GM19238 (cell line): ENCODE results near the gene ABCA4.

Experiments
- DNase-seq: peaks from one replicate; pipeline ENCODE4 v3.0.0; 2011; ENCODE audit warnings: low spot score; ENCODE audit not compliant: insufficient read length

Gene ABCA4

GRCh38 chr1:93980320-93981273 lies 140.4 kb downstream of the ABCA4 start:
- no peak for DNase-seq

DNA sequence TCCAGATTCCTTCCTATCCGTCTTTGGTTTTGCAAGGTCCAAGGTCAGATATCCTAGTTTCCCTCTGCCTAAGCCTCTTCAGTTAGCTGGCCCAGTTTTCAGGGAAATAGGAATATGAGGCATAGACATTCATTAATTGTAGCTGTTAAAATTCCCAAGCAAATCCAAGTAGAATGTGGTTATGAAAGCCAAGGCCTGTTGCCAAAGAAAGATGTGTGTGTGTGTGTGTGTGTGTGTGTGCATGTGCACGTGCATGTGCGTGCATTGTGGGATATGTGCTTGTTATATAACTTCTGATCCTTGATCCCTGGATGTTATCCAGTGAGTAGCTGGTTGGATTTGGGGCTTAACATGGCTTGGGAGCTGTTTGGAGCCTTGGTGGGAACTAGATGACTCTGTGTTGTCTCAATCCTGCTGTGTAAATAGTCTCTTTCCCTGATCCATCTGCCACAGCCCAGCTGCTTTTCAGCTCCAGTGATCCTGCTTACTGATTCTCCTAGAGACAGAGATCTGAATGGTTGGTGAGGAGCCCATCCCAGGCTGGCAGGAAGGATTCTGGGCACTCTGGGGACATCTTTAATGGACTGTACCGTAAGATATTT lies 141.1 kb downstream of the ABCA4 start:
- no peak for DNase-seq

GRCh38 chr1:93979040-93979717 lies 141.8 kb downstream of the ABCA4 start:
- DNase-seq, result no peak

GRCh38 chr1:93977598-93977945 lies 143.4 kb downstream of the ABCA4 start:
- DNase-seq, result no peak

- DNase-seq, result no peak
Observed at GRCh38 chr1:93976711-93977597, 144.0 kb downstream of the ABCA4 start.

GRCh38 chr1:93976291-93976690 lies 144.7 kb downstream of the ABCA4 start:
- no peak for DNase-seq

DNA sequence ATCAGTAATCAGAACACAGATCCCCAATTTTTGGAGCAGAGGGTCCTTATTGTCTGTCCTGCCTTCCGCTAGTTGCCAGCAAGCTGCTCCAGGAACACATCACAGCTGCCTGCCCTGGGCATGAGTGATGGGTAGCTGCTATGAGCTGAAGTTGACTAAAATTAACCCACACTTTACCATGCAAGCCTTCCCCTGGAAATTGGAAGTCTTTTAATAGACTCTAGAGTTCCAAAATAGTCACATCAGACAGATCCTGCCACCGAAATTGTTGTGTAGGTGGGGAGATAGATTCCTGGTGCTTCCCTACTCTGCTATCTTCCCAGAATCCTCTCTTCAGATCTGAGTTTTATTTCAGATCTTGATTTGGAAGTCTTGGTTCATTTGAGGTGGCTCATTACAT lies 148.6 kb downstream of the ABCA4 start:
- no peak for DNase-seq

DNA sequence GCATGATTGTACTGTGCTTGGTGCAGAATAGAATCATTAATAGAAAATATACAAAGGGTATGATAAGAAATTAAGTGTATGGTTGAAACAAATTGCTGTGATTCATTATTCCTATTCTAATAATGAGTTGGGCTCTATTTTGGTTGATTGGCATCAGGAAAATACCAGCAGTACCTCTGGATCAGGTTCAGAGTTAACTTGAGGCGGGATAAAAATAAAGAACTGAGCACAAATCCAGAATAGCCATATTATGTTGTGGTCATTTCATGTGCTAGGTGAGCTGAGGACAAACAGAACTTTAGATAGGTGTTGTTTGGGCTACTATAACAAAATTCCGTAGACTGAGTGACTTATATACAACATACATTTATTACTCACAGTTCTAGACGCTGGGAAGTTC lies 151.1 kb downstream of the ABCA4 start:
- DNase-seq, result no peak

GRCh38 chr1:93969371-93969770 lies 151.6 kb downstream of the ABCA4 start:
- DNase-seq, result no peak

DNA sequence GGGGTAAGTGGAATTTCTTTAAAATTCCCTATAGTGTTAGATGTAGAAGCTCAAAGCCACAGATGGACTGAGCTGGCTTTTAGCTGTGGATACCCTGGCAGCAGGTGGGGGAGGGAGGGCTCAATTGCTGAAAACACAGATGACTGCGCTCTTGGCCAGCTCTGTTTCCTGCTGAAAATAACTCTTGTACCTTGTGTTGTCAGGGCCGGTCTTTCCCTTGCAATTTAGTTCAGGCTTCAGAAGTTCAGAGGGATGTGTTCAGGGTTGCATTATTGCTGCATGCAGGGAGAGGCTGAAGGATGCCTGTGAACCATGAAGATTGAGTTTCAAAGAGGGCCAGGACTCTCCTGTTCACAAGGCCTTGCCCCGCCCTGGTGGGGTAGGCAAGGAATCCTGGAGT lies 153.6 kb downstream of the ABCA4 start:
- DNase-seq, result no peak

- no peak for DNase-seq
Observed at GRCh38 chr1:93965888-93966287, 155.1 kb downstream of the ABCA4 start.

GRCh38 chr1:93965256-93965655 lies 155.7 kb downstream of the ABCA4 start:
- no peak for DNase-seq

- no peak for DNase-seq
Observed at GRCh38 chr1:93964777-93965200, 156.2 kb downstream of the ABCA4 start.

DNA sequence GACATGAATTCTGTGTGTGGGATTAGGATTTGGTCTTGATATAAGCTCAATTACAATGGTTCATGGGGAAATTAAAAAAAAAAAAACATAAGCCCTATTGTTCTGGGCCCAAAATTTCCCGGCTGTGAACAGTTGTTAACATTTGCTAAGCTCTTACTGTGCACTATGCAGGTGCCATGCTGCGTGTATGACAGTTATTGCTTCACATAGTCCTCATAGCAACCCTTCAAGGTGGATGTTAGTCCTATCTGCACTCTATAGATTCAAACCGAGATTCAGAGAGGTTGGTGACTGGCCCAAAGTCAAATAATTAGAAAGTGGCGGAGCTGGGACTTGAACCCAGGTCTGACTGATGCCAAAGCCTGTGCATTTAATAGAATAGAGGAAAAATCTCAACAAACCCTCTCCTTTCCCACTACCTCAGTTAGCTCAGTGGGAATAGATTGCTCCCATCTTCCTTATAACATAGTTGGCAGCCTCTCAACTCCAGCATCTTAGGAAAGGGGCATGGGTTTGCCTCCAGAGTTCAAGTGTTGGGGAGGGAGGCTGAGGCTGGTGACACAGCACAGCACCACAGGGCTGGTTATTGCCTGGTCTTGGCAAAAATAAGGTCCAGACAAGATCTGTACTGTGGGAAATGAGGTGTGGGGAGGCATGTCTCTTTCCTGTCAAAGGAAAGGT lies 156.7 kb downstream of the ABCA4 start:
- no peak for DNase-seq

- DNase-seq, result no peak
Observed at GRCh38 chr1:93963585-93963984, 157.4 kb downstream of the ABCA4 start.

GRCh38 chr1:93961906-93962305 lies 159.0 kb downstream of the ABCA4 start:
- DNase-seq, result no peak

DNA sequence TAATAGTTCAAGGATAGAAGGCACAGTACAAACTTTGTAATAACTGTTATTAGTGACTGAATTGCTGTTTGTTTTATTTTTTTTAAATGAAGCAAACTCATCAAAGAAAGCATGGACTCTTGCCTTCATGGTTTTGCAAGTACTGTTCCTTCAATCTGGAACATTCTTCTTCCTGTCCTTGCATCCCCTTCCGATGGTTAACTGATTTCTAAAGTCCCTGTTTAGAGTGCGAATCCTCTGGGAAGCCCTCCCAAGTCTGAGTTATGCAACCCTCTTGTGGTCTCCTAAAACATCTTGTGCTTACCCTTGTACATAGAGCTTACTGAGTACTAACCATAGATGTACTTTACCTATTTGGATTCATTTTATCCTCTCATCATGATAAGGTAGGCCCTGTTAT lies 159.5 kb downstream of the ABCA4 start:
- no peak for DNase-seq

GRCh38 chr1:93960641-93961147 lies 160.3 kb downstream of the ABCA4 start:
- DNase-seq, result no peak

- no peak for DNase-seq
Observed at GRCh38 chr1:93959413-93959812, 161.5 kb downstream of the ABCA4 start.

DNA sequence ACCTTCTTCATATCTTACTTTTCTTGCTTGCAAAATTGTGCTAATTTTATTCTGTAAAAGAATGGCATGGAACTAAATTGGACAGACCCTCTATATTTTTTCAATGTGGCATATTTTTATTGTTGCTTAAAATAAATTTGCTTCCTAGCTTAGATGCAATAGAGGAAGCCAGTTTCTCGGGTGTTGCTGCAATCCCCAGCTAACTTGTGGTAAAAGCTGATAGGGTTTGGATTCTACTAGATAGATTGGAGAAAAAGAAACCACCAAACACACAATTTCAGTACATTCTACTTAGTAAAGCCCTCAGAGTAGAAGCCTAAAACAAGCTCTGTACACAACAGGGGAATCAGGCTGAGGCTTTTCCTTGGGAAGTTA lies 162.2 kb downstream of the ABCA4 start:
- no peak for DNase-seq
